ENCODE data around the gene NETO1. TPM values are rescaled to one million over a fixed set of nuclear protein-coding genes. Genes with fewer than 3 reads are reported as not detected.

NETO1 gene
- polyA plus RNA-seq, 2 of the 4 experiments (the other 2 are of a cell fraction), result 0.04 TPM; not detected in 1

DNA sequence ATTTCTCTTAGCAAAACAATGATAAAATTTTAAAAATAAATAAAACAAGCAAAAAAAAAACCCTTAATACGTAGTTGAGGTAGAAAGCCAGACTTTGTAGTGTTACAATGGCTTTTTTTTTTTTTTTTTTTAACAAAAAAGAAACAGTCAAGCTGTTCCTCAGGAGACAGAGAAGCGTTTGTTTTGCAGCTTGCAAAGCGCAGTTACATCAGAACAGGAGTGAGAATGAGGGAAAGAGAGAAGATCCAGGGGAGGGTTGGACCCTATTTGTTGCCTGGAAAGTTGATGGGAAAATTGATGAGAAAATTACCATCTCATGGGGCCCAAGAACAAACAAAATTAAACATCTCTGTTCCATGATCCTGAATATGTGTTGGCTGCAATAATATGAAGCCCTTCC is 146.5 kb downstream of the NETO1 start:
- no peak for FAIRE-seq

DNA sequence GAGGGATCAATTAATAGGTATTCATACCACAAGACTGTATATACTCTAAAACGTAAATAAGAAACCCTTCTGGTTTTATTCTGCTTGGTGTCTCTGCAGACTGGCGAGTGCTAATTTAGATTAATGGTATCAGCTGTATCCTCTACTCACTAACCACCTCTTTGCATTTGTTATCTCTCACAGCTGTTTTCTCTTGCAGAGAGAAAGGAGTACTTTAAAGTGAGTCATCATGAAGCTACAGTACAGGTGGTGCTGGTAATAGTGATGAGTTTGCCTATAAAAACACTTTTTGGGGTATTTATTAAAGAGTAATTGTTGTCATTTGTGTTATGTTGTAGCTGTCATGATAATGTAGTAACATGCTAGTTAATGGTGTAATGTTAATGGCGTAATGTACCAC is 147.7 kb downstream of the NETO1 start:
- Histone ChIP-seq H3K4me2 (no peak overlapping the region), H3K4me3 (no peak overlapping the region), H3K9me3 (no peaks in the 10 kb centered on the region), H3K27ac (no peak overlapping the region), H3K4me1 (no peaks in the 10 kb centered on the region)
- CTCF ChIA-PET, result no interaction called here
- POLR2A ChIA-PET, result no interaction called here
- TF ChIP-seq POLR2AphosphoS2 (conservative IDR thresholded peaks at IDR 0.05; ENCODE audit: low read length), result no peak
- no peak for TF ChIP-seq RAD21 (conservative IDR thresholded peaks at IDR 0.05 in 1 of 2, IDR thresholded peaks at IDR 0.05 in 1 of 2)
- no peak for TF ChIP-seq NPAS2 (CRISPR knock-in tag; IDR thresholded peaks at IDR 0.05; ENCODE audit: borderline replicate concordance)
- TF ChIP-seq FOXS1 (CRISPR knock-in tag; IDR thresholded peaks at IDR 0.05), result no peak
- TF ChIP-seq HOXB13 (CRISPR knock-in tag; IDR thresholded peaks at IDR 0.05; ENCODE audit: low read depth), result no peak
- no peak for TF ChIP-seq RFX5 (IDR thresholded peaks at IDR 0.05)
- DNase-seq (ENCODE audit: low read depth in 1 of 2, low spot score in 1 of 2), result no peak
- 27% methylated on average over 3 of the region's 3 CpGs for WGBS (ENCODE audit: missing lambda C conversion rate)
- no peak for FAIRE-seq
- no peak for ATAC-seq

More for the DNA sequence above, 146.5 kb downstream of the NETO1 start:
- H3K4me1 ChIP-seq, result no peaks in the 10 kb centered on the region
- TF ChIP-seq HES2 (IDR thresholded peaks at IDR 0.05) (no peak), KDM1A (IDR thresholded peaks at IDR 0.05; ENCODE audit: low read depth) (no peak), HOXB5 (CRISPR knock-in tag; IDR thresholded peaks at IDR 0.05) (no peak), PBX3 (IDR thresholded peaks at IDR 0.05) (no peak), POLR2AphosphoS2 (conservative IDR thresholded peaks at IDR 0.05; ENCODE audit: low read length) (no peak), MAX (IDR thresholded peaks at IDR 0.05) (no peak), TFCP2L1 (CRISPR knock-in tag; IDR thresholded peaks at IDR 0.05) (no peak), MYC (IDR thresholded peaks at IDR 0.05; ENCODE audit: borderline replicate concordance, low read length) (no peak), FOSL2 (IDR thresholded peaks at IDR 0.05) (no peak), FOSL2 (CRISPR knock-in tag; IDR thresholded peaks at IDR 0.05) (no peak), GATA3 (IDR thresholded peaks at IDR 0.05; ENCODE audit: borderline replicate concordance) (no peak), JUN (IDR thresholded peaks at IDR 0.05) (no peak), MAFK (IDR thresholded peaks at IDR 0.05; ENCODE audit: partially characterized antibody) (no peak)
- no peaks in the 10 kb centered on the region for H3K9me3 ChIP-seq
- no peak overlapping the region for H3K4me2 ChIP-seq
- no peak overlapping the region for H3K27ac ChIP-seq
- WGBS (ENCODE audit: missing lambda C conversion rate), result 29% methylated on average over 3 of the region's 3 CpGs
- ChIA-PET CTCF (no interaction called here), POLR2A (no interaction called here)
- no peak overlapping the region for H3K4me3 ChIP-seq
- ATAC-seq (no peak), DNase-seq (ENCODE audit: low read depth in 1 of 2, low spot score in 1 of 2) (no peak)

- ATAC-seq, result no peak
- CTCF ChIA-PET, result no interaction called here
- FAIRE-seq, result no peak
These were observed 163.6 kb downstream of the NETO1 start for GRCh38 chr18:72704202-72704601.

More at GRCh38 chr18:72704202-72704601, 163.6 kb downstream of the NETO1 start:
- no peak overlapping the region for H3K4me2 ChIP-seq
- no peak overlapping the region for H3K4me3 ChIP-seq
- H3K4me1 ChIP-seq, result no peaks in the 10 kb centered on the region
- H3K9me3 ChIP-seq, result no peaks in the 10 kb centered on the region
- TF ChIP-seq BHLHE40 (IDR thresholded peaks at IDR 0.05; ENCODE audit: low read depth, low read length), result no peak
- TF ChIP-seq POLR2AphosphoS2 (conservative IDR thresholded peaks at IDR 0.05; ENCODE audit: low read length), result no peak
- TF ChIP-seq RARB (CRISPR knock-in tag; IDR thresholded peaks at IDR 0.05), result no peak
- TF ChIP-seq MAX (IDR thresholded peaks at IDR 0.05), result no peak
- no peak for TF ChIP-seq JUNB (IDR thresholded peaks at IDR 0.05)
- TF ChIP-seq HES2 (IDR thresholded peaks at IDR 0.05), result no peak
- no peak for TF ChIP-seq MAFK (IDR thresholded peaks at IDR 0.05; ENCODE audit: partially characterized antibody)
- TF ChIP-seq JUN (IDR thresholded peaks at IDR 0.05), result no peak
- TF ChIP-seq, protein P1, sequence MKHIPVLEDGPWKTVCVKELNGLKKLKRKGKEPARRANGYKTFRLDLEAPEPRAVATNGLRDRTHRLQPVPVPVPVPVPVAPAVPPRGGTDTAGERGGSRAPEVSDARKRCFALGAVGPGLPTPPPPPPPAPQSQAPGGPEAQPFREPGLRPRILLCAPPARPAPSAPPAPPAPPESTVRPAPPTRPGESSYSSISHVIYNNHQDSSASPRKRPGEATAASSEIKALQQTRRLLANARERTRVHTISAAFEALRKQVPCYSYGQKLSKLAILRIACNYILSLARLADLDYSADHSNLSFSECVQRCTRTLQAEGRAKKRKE (CRISPR knock-in tag; IDR thresholded peaks at IDR 0.05; ENCODE audit: low read depth), result no peak
- no peak for TF ChIP-seq KDM5A (IDR thresholded peaks at IDR 0.05)
- TF ChIP-seq ZSCAN20 (CRISPR knock-in tag; IDR thresholded peaks at IDR 0.05), result no peak
- no peak for TF ChIP-seq ZFP36 (IDR thresholded peaks at IDR 0.05; ENCODE audit: borderline replicate concordance, partially characterized antibody)
- TF ChIP-seq RCOR1 (IDR thresholded peaks at IDR 0.05; ENCODE audit: low read depth, low read length), result no peak
- TF ChIP-seq HEYL (CRISPR knock-in tag; IDR thresholded peaks at IDR 0.05), result no peak
- no peak for TF ChIP-seq CBX8 (IDR thresholded peaks at IDR 0.05)
- POLR2A ChIA-PET, result no interaction called here
- WGBS (ENCODE audit: missing lambda C conversion rate), result 53% methylated on average over 4 of the region's 4 CpGs
- no peak for DNase-seq (ENCODE audit: low read depth in 1 of 2, low spot score in 1 of 2)
- H3K27ac ChIP-seq, result no peak overlapping the region
